PC-9 (cell line): ENCODE measurements around the gene MED13L. TPM values are rescaled to one million over a fixed set of nuclear protein-coding genes. Genes with fewer than 3 reads are reported as not detected.

Source experiments
- BruUV-seq: library from RNA; stranded (reverse); fragments of 400-500 nt; replicated peaks from 2 replicates; lab custom pipeline; 2021; lab: Mats Ljungman, UMichigan
- CTCF ChIA-PET: fragments of 300-600 bp; sonication (Branson Sonifier 250); formaldehyde crosslinking; loops from one replicate; lab custom pipeline; 2022; ENCODE audit warnings: antibody characterized with exemption; lab: Charles Lee
- POLR2A ChIA-PET: fragments of 300-600 bp; sonication (Branson Sonifier 250); formaldehyde crosslinking; loops from one replicate; lab custom pipeline; 2022; ENCODE audit warnings: antibody characterized with exemption; ENCODE audit not compliant: unreplicated experiment; lab: Charles Lee
- DNase-seq, 2 experiments: peaks; one replicate each; pipeline versions ENCODE4 v3.0.0 to v3.0.0-alpha.2; 2015 to 2022; ENCODE audit warnings: mixed read lengths in 1 of 2
- H2AFZ ChIP-seq: fragments of 200-600 bp; sonication (generic); 2 replicates; pipeline ENCODE4 v1.8.1; 2017; ENCODE audit warnings: antibody characterized with exemption
- H3F3A ChIP-seq: fragments of 200-600 bp; sonication (generic); 2 replicates; pipeline ENCODE4 v1.8.1; 2017; ENCODE audit warnings: antibody characterized with exemption, mild to moderate bottlenecking, low read depth; ENCODE audit not compliant: insufficient read depth
- H3K27ac ChIP-seq: fragments of 200-600 bp; sonication (generic); 2 replicates; pipeline ENCODE4 v1.6.1; 2016; ENCODE audit warnings: mixed run types
- H3K27me3 ChIP-seq: fragments of 200-600 bp; sonication (generic); 2 replicates; pipeline ENCODE4 v1.6.1; 2016; ENCODE audit warnings: low read depth, mixed run types; ENCODE audit not compliant: insufficient read depth
- H3K36me3 ChIP-seq: fragments of 200-600 bp; sonication (generic); 2 replicates; pipeline ENCODE4 v1.6.1; 2016; ENCODE audit warnings: low read depth, mixed run types
- H3K4me1 ChIP-seq: fragments of 200-600 bp; sonication (generic); replicated peaks from 2 replicates; pipeline ENCODE4 v1.6.1; 2016; ENCODE audit warnings: mixed run types; ENCODE audit not compliant: insufficient read depth
- H3K4me2 ChIP-seq: fragments of 200-600 bp; sonication (generic); 2 replicates; pipeline ENCODE4 v1.6.1; 2017; ENCODE audit warnings: mixed run types
- H3K4me3 ChIP-seq: fragments of 200-600 bp; sonication (generic); 2 replicates; pipeline ENCODE4 v1.6.1; 2016; ENCODE audit warnings: mixed run types
- H3K79me2 ChIP-seq: fragments of 200-600 bp; sonication (generic); 2 replicates; pipeline ENCODE4 v1.6.1; 2017; ENCODE audit warnings: low read depth, mixed run types
- H3K9me2 ChIP-seq: fragments of 200-600 bp; sonication (generic); 2 replicates; pipeline ENCODE4 v1.8.1; 2017; ENCODE audit warnings: mild to moderate bottlenecking; ENCODE audit not compliant: insufficient read depth
- H3K9me3 ChIP-seq: fragments of 200-600 bp; sonication (generic); 2 replicates; pipeline ENCODE4 v1.8.1; 2016; ENCODE audit warnings: low read depth; ENCODE audit not compliant: insufficient read depth
- H4K20me1 ChIP-seq: fragments of 200-600 bp; sonication (generic); 2 replicates; pipeline ENCODE4 v1.8.1; 2017; ENCODE audit not compliant: insufficient read depth
- EZH2 ChIP-seq: fragments of 200-600 bp; sonication (generic); IDR thresholded peaks from 2 replicates; pipeline ENCODE4 v1.8.0; 2017; ENCODE audit warnings: antibody characterized with exemption, low read depth
- intact Hi-C: fragments of 100-400 bp; cut with micrococcal nuclease; formaldehyde crosslinking; loops from one replicate; pipeline ENCODE4 v1.10.0; 2022; ENCODE audit not compliant: unreplicated experiment
- total RNA-seq: library from RNA; stranded (reverse); gene quantifications from 2 replicates; pipeline ENCODE4 v1.2.3, GENCODE V29; 2021
- TF ChIP-seq, protein P1 (sequence below): fragments of 200-600 bp; sonication (generic); conservative IDR thresholded peaks from 2 replicates; pipeline ENCODE4 v1.6.1; 2017; ENCODE audit warnings: mixed run types, antibody characterized with exemption, mild to moderate bottlenecking, moderate library complexity

Gene MED13L
- total RNA-seq, 1 experiment from 2014 or later = 89.5 TPM

DNA sequence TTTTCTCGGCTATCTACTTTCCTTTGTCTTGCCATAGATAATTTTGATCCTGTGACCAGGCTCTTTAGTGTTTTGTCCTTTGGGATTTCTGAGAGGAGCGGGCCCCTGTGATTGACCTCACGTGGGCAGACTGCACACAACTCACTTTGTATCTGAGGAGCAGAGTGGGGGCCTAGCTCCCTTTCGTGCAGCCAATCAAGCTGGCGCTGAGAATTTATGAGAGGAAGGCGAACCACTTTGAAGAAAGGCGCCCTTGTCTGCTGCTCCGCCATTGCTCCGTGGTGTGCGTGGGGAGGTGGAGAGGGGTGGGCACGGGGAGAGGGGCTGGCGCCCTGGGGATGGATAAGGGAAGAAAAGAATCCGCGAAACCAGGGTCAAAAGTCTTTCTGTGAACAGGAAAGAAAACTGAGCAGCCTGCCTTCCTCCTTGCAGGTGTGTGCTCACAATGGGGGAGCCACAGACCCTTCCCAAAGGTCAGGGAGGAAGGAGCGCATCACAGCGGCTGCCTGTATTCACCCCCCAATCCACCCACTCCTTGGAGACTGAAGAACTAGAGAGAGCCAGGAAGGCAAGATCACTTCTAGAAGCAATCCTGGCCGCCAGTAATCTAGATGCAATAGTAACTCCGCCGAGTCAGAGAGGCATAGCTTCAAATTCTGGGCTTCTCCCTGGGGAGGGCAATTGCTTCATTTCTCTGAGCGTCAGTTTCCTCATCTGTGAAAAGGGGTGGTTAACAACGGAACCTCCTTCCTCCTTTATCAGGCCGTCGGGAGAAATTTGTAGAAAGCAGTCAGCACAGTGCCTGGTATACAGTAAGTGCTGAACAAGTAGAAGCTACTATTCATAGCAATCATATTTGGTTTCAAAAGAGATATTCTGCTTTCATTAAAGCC is 24.9 kb upstream of the MED13L start:
- TF ChIP-seq EZH2 = no peak
- TF ChIP-seq, protein P1, sequence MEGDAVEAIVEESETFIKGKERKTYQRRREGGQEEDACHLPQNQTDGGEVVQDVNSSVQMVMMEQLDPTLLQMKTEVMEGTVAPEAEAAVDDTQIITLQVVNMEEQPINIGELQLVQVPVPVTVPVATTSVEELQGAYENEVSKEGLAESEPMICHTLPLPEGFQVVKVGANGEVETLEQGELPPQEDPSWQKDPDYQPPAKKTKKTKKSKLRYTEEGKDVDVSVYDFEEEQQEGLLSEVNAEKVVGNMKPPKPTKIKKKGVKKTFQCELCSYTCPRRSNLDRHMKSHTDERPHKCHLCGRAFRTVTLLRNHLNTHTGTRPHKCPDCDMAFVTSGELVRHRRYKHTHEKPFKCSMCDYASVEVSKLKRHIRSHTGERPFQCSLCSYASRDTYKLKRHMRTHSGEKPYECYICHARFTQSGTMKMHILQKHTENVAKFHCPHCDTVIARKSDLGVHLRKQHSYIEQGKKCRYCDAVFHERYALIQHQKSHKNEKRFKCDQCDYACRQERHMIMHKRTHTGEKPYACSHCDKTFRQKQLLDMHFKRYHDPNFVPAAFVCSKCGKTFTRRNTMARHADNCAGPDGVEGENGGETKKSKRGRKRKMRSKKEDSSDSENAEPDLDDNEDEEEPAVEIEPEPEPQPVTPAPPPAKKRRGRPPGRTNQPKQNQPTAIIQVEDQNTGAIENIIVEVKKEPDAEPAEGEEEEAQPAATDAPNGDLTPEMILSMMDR = no peak
- Histone ChIP-seq H3K4me2 (no peak overlapping the region), H3K4me1 (peaks cover 10% of the 10 kb centered on the region), H3K27ac (no peak overlapping the region), H3K79me2 (no peaks in the 10 kb centered on the region), H3K36me3 (no peaks in the 10 kb centered on the region), H4K20me1 (no peaks in the 10 kb centered on the region), H3K9me2 (no peaks in the 10 kb centered on the region), H2AFZ (no peak overlapping the region), H3K4me3 (no peak overlapping the region), H3K9me3 (no peaks in the 10 kb centered on the region), H3F3A (no peaks in the 10 kb centered on the region), H3K27me3 (no peaks in the 10 kb centered on the region)
- POLR2A ChIA-PET = no interaction called here
- no TSS peak for BruUV-seq
- CTCF ChIA-PET = no interaction called here
- no peak for DNase-seq
- intact Hi-C loops = no loop called here

DNA sequence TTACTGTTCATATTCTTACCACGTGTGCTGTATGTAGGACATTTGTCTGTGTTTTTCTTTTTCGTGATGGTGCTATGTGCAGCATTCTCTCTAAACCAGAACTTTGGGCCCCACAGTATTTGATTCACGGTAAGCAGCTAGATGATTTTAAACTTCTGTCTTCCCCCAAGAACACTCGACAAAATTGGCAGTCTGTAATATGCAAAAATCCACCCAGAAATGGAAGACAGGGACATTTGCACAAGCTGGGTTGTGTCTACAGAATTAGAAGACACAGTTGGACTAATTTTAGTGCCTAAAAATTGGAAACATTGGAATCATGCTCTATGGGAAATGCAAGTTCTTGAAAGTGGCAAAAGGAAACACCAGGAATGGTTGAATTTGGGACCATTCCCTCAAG is 24.1 kb upstream of the MED13L start:
- Histone ChIP-seq H3F3A (no peaks in the 10 kb centered on the region), H3K27ac (no peak overlapping the region), H3K9me3 (no peaks in the 10 kb centered on the region), H3K9me2 (no peaks in the 10 kb centered on the region), H3K36me3 (no peaks in the 10 kb centered on the region), H3K27me3 (no peaks in the 10 kb centered on the region), H3K79me2 (no peaks in the 10 kb centered on the region), H3K4me2 (no peak overlapping the region), H2AFZ (no peak overlapping the region), H3K4me1 (peaks cover 10% of the 10 kb centered on the region), H3K4me3 (no peak overlapping the region), H4K20me1 (no peaks in the 10 kb centered on the region)
- DNase-seq = no peak
- ChIA-PET CTCF (no interaction called here), POLR2A (no interaction called here)
- TF ChIP-seq EZH2 = no peak
- TF ChIP-seq, protein P1 = no peak
- no TSS peak for BruUV-seq
- intact Hi-C loops = no loop called here

DNA sequence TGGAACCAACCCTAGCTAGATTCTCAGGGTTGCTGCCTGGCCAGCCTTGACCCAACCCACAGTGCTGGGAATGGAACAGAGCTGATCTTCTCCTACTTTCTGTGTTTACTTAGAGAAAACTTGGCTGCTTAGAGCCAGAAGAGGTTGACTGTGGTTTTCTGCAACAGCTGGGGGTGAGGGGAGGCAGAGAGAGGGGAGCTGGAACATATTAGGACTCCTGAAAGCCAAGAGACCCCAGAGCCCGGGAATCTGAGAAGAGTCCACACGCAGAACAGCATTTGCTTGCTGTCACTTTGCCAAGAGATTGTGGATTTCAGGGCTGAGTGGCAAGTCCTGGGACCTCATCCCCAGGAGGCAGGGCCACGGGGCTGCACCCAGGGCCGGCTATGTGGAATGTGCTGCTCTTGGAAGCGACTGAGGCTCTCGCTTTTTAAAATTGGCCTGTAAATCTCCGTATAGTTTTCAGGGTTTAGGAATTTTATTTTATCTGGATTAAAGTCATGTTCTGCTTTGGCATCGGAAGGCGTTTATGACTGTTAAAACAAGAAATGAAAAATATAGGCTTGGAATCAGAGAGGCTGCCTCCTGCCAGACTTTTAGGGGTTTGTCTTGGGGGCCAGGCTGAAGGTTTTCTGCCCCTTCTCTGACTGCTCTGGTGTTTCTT is 22.3 kb upstream of the MED13L start:
- no TSS peak for BruUV-seq
- H3K27me3 ChIP-seq = no peaks in the 10 kb centered on the region
- H3K4me3 ChIP-seq = no peak overlapping the region
- peaks cover 10% of the 10 kb centered on the region for H3K4me1 ChIP-seq
- H4K20me1 ChIP-seq = no peaks in the 10 kb centered on the region
- no peaks in the 10 kb centered on the region for H3K79me2 ChIP-seq
- intact Hi-C loops = no loop called here
- no peaks in the 10 kb centered on the region for H3K9me3 ChIP-seq
- no peak overlapping the region for H3K27ac ChIP-seq
- no peak for TF ChIP-seq EZH2
- TF ChIP-seq, protein P1 = no peak
- no peak overlapping the region for H2AFZ ChIP-seq
- H3K4me2 ChIP-seq = peak overlapping the region; percentile 49; the same call in 1 of the 2 replicates
- ChIA-PET CTCF (no interaction called here), POLR2A (interaction anchor here (0.7 kb wide), 1 partner anchor 157 kb away, joined by 4 read pairs; no protein-coding TSS in a partner anchor)
- H3F3A ChIP-seq = no peaks in the 10 kb centered on the region
- no peaks in the 10 kb centered on the region for H3K9me2 ChIP-seq
- no peak for DNase-seq
- no peaks in the 10 kb centered on the region for H3K36me3 ChIP-seq
